Glomerular visceral epithelial cell (primary cell): ENCODE data around the gene CFAP61.

ENCODE experiments used
- DNase-seq: peaks from one replicate; pipeline ENCODE4 v3.0.0-alpha.2; 2016; ENCODE audit errors: extremely low spot score

Gene CFAP61

DNA sequence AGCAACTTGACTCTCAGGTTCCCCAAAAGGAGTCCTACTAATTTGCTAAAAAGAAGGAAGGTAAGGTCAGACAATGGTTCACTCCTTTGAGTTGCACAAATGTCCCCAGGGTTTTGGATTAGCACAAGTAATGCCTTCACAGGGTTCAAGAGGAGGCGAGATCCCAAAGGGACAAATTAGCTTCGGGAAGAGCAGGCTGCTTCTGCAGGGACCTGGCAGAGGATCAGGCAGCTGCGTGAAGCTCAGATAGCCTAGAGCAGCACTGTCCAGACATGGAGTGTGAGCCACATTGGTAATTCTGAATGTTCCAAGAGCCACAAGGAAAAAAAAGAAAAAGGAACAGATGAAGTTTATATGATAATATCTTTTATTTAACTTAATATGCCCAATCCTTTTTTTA, 115.4 kb downstream of the CFAP61 start:
- DNase-seq = no peak

DNA sequence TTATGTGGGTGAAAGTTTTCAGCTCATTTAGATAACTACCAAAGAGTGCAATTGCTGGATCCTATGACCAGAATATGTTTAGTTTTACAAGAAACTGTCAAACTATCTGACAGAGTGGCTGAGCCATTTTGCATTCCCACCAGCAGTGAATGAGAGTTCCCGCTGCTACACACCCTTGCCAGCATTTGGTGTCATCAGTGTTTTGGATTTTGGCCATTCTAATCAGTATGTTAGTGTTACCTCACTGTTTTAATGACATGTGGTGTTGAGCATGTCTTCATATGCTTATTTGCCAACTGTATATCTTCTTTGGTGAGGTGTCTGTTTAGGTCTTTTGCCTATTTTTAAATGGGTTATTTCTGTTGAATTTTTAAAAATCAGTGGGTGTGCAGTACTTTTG, 120.9 kb downstream of the CFAP61 start:
- DNase-seq = no peak

DNA sequence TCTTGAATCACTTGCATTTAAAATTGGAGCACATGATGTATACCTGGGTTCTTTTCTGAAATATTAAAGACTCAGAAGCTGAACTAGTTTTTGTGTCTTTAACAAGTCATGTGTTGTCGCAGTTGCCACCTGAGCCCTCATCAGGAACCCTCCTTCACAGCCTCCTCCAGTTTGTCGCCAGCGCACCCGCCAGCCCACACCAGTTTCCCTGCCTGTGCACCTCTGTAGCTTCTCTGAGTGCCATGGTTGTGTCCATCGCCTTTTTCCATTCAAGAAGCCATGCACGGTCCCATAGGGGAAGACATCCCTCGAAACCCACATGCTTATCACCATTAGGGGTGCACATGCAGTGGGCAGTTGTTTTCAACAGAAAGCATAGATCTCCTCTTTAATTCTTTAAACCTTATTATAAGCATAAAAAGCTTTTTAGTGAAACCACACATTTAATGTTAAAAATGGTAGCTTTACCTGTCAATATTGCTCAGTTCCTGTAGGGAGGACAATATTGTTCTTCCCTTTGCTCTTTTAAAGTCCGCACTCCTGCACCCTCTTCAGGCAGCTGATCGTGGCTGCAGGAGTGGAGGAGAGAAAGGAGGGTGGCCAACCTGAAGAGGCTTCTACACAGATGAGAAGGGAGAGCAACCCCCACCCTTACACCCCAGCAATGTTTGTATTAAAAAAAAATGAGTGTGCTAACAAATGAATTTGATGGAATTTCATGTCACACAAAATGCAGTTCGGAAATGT, 121.9 kb downstream of the CFAP61 start:
- no peak for DNase-seq

DNA sequence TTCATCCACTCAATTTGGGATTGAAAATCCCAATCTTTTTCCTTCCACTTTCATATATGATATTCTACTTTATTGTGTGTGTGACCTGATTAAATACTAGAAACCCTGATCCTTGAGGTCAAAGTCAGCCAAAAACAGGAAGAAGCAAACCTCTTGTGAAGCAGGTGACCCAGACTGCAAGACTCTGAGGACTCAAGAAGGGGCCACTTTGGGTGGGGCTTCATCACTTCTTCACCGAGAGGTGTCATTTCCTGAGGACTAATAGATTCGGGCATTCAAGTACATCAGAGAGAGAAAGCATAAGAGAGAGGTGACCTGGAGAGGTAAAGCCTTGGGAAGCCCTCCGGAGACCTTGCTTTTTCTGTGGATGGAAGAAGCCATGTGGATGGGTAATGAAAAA, 129.0 kb downstream of the CFAP61 start:
- no peak for DNase-seq

DNA sequence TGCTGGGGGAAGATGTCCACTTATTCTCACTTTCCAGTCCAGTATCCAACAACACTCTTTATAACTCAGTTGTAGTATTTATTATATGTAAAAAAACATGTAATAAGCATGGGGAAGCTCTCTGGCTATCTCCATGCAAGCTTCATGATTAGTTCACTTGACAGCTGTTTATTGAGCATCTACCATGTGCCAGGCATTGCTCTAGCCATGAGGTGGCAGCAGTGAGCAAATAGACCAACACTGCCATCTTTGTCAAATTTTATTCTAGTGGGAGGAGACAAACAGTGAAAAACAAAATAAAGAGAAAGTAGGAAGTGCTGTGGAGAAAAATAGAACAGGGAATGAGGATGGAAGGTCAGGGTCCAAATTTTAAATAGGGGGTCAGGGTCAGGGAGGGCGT, 131.8 kb downstream of the CFAP61 start:
- DNase-seq = no peak

DNA sequence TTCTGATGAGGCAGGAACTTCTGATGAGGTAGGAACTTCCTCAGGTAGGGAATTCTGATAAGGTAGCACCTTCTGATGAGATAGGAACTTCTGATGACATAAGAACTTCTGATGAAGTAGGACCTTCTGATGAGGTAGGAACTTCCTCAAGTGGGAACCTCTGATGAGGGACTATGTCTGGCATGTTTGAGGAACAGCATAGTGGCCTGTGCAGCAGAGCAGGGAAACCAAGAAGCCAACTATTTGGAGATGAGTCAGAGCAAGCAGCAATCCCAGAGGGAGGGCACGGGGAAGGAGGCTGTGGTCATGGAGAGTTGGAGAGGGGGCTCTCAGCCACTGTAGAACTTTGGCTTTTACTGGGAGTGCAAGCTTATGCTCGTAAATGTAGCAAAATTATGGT, 132.4 kb downstream of the CFAP61 start:
- DNase-seq = no peak

DNA sequence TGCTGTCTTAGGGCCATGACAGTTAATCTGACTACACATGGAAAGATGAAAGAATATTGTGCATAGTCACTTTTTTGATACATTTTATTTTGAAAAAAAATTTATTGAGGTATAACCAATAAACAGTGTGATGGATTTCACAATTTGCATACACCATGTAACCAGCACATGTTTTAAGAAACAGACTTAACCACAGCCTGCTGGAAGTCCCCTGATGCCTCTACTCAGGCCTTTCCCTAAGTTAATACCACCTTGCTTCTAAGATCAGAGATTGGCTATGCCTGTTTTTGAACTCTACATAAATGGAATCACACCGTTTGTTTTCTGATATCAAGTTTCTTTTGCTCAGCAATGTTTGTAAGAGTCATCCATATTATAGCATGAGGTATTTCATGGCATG, 136.3 kb downstream of the CFAP61 start:
- DNase-seq = no peak

DNA sequence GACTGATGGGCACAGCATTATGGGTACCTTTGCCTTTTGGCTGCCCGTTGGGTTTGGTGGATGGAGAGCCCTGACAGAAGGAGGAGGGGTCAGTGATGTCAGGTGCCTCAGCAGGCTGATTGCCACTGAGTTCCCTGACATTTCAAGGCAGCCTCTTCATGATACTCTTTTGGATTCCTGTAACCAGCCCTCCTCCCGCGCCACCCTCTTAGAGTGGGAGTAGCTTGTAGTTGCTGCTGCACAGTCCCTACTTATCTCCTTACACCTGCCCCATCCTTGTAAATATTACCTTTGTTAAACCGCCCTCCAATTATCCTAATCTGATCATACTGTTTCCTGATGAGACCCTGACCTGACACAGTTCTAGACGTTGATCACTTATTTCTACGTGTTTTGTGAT, 140.0 kb downstream of the CFAP61 start:
- no peak for DNase-seq

DNA sequence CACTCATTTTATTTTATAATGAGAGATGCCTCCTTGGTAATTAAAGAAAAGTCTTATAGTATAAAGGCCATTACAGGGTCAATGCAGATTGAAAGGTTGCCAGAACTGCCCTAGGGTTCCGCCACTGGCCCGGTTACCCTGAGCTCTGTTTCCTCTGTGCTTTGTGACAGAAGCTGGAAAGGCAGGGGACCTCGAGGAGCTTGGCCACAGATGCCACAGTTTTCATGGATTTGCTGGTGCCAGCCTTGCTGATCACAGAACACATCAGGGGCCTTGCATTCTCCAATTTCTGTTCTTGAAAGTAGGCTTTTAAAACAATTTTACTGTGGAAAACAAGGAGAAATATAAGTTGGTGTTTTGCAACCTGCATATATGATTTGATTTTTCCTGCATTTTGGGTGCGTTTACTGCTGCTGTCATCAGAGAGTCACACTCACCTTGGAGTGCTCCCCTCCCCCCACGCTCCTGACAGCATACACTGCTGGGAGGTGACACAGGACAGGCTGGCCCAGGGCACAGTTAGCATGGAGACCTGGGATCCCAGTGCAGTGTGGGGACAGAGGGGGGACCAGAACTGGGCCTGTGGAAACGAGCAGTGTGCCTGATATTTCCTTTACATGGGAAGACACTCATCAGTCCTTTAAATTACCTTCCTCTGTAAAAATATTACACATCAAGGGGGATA, 142.8 kb downstream of the CFAP61 start:
- no peak for DNase-seq

DNA sequence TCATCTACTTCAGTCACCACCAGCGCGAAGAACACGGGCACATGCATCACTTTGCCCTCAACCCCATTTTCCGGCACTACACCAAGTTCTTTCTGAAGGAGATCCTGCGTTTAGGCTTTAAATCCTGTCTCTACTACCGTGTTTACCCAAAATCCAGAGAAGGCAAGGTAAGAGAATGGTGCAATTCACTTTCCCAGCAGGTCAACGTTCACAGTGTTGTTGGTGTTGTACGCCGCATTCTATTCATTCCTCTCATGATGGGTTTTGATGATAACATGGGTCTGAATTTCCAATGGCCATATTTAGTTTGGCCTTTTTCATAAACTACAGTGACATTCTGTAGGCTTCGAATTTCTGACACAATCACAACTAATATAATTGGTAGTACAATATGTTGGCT, 144.3 kb downstream of the CFAP61 start:
- no peak for DNase-seq

DNA sequence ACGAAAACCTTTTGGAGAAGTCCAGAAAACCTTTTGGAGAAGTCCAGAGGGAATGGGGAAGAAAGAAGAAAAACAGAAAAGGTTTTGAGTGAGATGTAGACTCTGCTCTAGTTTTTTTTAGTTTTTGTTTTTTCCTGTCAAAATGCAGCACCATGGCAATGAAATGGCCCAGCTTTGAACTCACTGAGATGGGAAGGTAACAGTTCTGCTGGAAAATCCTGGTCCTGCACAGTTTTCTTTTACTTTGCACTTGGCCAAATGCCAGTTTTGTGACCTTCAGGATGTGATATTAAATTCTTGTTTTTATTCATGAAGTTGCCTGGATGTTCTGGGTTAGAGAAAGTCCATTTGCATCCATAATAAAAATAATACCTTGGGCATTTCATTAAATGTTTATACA, 145.7 kb downstream of the CFAP61 start:
- DNase-seq = no peak

DNA sequence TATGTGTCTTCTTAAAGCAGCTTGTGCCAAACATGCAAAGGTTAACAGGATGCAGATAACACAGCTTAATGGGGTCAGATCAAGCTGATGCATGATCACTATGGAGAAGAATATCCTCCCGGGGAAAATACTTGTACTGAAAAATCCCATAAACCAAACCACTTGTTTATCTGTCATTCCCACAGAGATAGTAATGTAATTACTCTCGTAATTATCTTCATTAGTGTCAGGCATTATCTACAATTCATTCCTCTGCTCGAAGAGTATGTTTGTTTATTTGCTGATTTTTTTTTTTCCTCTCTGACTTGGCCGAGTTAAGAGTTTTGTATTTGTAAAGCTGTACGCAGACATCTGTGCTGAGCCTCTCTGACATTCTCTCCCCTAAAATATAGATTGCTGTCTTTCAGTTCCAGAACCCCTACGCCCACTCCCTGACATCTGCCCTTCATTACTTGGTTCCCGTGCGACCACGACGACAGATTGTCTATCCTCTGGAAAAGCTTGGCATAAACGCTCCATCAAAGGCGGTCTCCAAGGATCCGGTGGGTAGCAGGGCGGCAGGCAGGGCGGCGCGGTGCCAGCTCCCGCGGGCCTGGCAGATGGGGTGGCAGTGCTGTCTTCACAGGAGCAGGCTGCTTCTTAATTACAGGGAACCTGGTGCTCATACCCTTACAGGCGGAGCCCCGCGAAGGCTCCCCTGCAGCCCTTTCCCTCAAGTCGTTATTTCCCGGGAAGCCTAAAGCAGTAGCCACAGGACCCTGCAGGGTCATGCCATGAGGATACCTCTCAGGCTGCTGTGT, 147.2 kb downstream of the CFAP61 start:
- DNase-seq = no peak

DNA sequence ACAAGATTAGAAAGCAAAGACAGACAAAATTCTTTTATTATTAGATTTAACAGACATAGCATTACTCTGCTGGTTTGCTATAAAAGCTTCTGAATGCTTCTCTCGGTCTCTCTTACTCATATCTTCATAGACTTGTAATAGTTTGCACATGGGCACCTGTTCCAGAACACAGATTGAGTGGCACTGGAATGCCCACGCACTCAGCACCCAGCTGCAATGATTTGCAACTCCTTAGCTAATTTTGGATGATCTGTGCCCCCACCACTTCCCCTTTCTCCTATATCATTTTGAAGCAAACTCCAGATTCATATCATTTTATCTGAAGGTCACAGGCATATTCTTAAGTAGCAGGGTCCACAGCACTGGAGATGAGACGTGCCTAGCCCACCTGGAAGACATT, 148.8 kb downstream of the CFAP61 start:
- DNase-seq = no peak

DNA sequence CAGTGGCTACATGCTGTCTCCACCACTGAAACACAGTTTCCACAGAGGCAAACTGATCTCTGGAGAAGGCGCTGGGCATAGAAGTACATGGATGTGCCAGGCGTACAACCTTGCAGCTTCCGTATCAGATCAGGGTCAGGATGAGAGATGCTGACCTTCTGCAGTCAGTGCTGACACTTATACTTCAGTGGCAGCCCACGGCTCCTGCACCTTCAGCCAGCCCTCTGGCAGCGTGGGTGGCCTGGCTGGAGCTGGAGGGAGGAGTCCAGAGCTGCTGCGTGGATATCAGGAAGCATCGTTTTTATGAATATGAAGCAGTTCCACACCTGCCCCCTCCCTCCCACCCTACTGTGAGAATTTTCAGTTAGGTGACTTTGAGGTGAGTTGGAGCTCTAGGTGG, 149.3 kb downstream of the CFAP61 start:
- no peak for DNase-seq

DNA sequence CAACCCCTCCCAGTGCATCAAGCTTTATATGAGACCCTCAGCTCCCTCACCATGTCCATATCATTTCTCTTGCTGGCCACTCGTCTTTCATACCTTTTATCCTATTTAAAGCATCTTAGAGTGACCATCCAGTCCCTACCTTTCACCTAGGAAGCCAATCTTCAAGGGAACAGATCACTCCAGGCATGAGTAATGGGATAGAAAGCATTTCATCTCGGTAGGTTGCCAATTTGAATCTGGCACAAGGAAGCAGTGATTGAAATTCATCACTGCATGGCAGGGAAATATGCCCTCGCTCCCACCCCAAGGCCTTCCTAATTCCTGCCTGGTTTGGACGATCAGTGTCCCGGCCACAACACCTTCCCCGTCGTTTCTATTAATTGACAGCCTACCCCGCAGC, 150.4 kb downstream of the CFAP61 start:
- no peak for DNase-seq

DNA sequence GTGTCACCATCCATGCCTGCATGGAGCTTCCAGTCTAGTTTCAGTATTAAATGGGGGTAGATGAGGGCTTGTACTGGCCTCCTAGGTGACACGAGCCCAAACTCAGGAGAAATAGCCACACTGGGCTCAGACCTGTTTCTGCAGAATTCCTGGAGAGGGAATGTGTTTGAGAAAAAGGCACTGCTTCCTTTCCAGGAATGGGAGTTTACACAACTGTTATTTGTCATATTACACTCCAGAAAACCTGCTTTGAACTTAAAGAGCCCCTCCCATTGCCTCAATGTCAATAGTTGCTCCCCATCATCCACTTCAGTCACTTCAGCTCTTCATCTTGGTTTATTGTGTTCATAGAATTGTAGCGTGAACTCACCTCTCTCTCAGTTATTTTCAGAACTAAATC, 151.5 kb downstream of the CFAP61 start:
- no peak for DNase-seq

DNA sequence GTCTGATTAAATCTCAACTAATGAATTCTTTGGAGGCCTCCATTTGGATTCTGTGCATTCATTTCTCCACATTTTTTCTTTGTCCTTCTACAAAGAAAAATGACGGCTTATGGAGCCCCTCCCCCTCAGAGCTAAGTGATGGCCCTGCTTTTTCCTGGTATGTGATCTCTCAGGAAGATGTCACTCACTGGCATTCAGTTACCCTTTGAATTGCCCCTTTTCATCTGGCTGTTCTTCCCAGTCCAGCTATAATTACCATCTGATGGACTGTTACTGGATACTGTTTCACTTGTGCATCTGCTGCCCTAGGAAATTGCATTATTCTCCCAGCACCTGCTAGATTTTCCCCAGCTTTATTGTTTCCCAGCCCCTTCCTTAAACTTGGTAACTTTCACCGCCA, 151.9 kb downstream of the CFAP61 start:
- DNase-seq = no peak

DNA sequence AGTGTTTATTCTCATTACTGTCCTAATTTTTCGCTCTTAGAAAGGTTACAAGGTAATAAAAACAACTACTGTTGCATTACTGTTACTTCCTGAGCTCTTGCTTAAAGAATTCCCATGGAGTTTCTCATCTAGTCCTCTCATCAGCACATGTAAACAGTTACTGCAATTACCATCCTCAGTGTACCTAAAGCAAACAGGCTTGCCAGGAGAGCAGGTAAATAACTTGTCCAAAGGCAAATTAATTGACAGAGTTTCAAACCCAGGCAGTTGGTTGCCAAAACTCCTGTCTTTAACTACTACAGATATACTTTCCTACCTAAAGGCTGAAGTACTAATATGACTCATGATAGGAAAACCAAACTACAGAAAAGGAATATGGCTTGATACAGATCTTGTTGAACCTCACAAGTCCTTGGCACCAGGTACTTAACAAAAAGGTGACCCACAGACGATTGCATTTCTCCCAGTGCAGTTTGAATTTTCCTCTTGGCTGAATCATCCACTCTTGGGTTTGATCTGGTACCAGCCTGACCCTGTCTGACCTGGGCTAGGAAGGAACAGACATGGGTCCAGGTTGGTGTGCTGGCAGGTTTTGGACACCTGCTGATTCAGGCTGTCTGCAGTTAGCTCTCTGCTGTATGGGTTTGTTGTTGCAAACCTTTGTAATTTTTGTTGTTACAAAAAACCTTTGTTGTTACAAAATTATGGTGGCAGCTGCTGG, 153.0 kb downstream of the CFAP61 start:
- no peak for DNase-seq

DNA sequence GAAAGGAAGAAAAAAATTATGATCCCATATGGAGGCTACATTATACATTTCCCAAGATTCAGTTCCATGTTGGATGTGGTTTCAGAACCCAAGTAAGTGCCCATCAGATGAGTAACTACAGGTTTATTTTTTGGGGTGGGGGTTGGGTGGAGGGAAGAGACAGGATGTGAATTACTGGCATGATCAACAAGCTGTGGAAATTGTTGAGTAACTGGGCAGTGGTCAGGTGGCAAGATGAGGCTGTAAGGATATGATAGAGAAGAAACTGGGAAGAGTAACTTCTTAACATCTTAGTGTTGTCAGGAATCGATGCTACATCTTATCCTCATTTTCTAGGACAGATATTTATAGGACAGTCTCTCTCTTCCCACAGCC, 153.5 kb downstream of the CFAP61 start:
- no peak for DNase-seq

DNA sequence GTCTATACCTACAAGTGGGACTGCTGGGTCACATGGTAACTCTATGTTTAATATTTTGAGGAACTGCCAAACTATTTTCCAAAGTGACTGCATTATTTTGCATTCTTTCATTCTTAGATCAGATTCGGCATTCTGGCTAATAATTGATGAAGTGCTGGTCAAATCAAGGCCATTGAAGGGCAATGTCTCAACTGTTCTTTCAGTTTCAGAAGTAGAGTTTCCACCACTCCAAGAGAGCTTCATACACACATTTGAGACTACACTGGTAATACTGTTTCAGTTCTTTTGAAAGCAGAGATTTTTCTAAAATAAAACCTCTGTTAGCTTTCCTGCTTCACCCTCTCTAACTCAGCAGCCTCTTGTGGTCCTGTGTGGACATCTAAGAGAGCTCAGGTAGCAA, 154.5 kb downstream of the CFAP61 start:
- DNase-seq = no peak

DNA sequence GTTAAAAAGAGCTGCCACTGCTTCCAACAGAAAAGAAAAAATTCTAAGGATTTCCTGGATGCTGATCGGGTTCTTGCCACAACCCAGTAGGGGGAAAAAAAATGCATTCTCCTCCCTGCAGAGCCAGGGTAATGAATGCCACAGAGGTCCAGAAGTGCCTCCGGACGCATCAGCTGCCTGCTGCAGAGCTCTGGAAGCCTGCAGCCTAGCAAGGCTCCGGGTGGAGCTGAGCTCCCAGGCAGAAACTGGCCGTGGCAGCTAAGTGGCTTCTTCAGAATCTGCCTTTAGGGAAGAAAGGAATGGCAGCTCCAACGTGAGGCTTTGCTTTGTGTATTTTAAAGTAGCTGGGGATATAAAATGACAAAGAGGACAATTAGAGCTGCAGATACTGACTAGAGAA, 155.0 kb downstream of the CFAP61 start:
- no peak for DNase-seq

DNA sequence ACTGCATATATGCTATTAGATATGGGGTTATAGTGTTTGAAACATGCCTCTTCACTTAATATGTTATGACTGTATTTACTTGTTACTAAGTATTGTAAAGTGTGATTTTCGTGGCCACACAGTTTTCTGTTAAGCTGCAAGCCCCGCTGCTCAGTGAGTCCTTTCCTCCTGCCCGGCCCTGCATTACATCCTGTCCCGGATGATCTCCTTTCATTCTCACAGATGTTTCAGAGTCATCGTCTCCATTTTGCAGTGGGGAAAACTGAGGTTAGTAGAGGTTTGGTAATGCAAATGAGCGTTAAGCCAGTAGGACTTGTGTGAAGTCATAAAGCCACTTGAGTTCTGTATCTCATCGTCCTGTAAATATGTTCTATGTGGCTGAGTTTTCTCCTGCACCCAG, 155.5 kb downstream of the CFAP61 start:
- DNase-seq = no peak
